Endothelial cell of umbilical vein (primary cell): ENCODE results near the gene DGKI.

Experiments used
- CTCF ChIP-seq, 2 donors: IDR thresholded peaks; 1 replicate in 1 of 2; 2 replicates in 1 of 2; pipeline ENCODE4 v1.5.1; 2011; ENCODE audit warnings: low read length in 2 of 2, mild to moderate bottlenecking in 2 of 2, moderate library complexity in 2 of 2, control low read depth in 1 of 2, inconsistent platforms in 1 of 2, low read depth in 1 of 2; ENCODE audit not compliant: insufficient read depth in 1 of 2; ENCODE audit errors: extremely low read depth in 1 of 2
- POLR2A ChIP-seq: IDR thresholded peaks from 2 replicates; pipeline ENCODE4 v1.6.1; 2012; ENCODE audit warnings: low read depth, mild to moderate bottlenecking, control low read depth, low read length
- POLR2AphosphoS5 ChIP-seq: IDR thresholded peaks from 2 replicates; pipeline ENCODE4 v1.6.1; 2012; ENCODE audit warnings: low read depth, mild to moderate bottlenecking, control low read depth, low read length, moderate library complexity; ENCODE audit not compliant: insufficient read depth

- no peak for TF ChIP-seq CTCF (IDR thresholded peaks at IDR 0.05; ENCODE audit: extremely low read depth in 1 of 2, insufficient read depth in 1 of 2, low read depth in 1 of 2, low read length in 2 of 2)
- no peak for TF ChIP-seq POLR2A
- TF ChIP-seq POLR2AphosphoS5 = no peak
These were observed 78.4 kb downstream of the DGKI start for GRCh38 chr7:137768366-137768765.
